Osteocyte (in vitro differentiated cells): ENCODE data around the gene PCDH7. TPM values are rescaled to one million over a fixed set of nuclear protein-coding genes. Genes with fewer than 3 reads are reported as not detected.

Experiments used
- DNase-seq: peaks from one replicate; pipeline ENCODE4 v3.0.0; 2021; ENCODE audit warnings: mixed read lengths; ENCODE audit not compliant: unreplicated experiment; ENCODE audit errors: extremely low spot score
- H3K27ac Mint-ChIP-seq: one replicate; pipeline ENCODE4 v1.8.0; 2021; ENCODE audit warnings: mild to moderate bottlenecking, mixed read lengths; ENCODE audit not compliant: unreplicated experiment
- H3K27me3 Mint-ChIP-seq: one replicate; pipeline ENCODE4 v1.8.0; 2021; ENCODE audit warnings: mixed read lengths; ENCODE audit not compliant: unreplicated experiment
- H3K36me3 Mint-ChIP-seq: one replicate; pipeline ENCODE4 v1.8.0; 2021; ENCODE audit warnings: mixed read lengths; ENCODE audit not compliant: unreplicated experiment
- H3K4me1 Mint-ChIP-seq: one replicate; pipeline ENCODE4 v1.8.0; 2021; ENCODE audit warnings: mixed read lengths; ENCODE audit not compliant: unreplicated experiment
- H3K4me3 Mint-ChIP-seq: one replicate; pipeline ENCODE4 v1.8.0; 2021; ENCODE audit warnings: mild to moderate bottlenecking, moderate library complexity, mixed read lengths; ENCODE audit not compliant: unreplicated experiment
- H3K9me3 Mint-ChIP-seq: one replicate; pipeline ENCODE4 v1.8.0; 2021; ENCODE audit warnings: mixed read lengths; ENCODE audit not compliant: unreplicated experiment
- CTCF ChIP-seq: fragments of 200-600 bp; sonication (generic); IDR thresholded peaks from 2 replicates; pipeline ENCODE4 v1.5.0; 2021; ENCODE audit warnings: antibody characterized with exemption, mild to moderate bottlenecking, moderate library complexity
- total RNA-seq: library from RNA; stranded (reverse); gene quantifications from 2 replicates; pipeline ENCODE4 v1.2.1, GENCODE V29; 2021

The PCDH7 gene
- total RNA-seq, 1 donor from 2014 or later, result 147 TPM

- no peak for TF ChIP-seq CTCF
- Mint-ChIP-seq H3K9me3 (no peaks in the 10 kb centered on the region), H3K4me3 (peak overlapping the region; percentile 89), H3K36me3 (peaks cover 29% of the 10 kb centered on the region), H3K27ac (peak overlapping the region; percentile 74), H3K27me3 (no peaks in the 10 kb centered on the region), H3K4me1 (peaks cover 52% of the 10 kb centered on the region)
- DNase-seq, result no peak
Observed at GRCh38 chr4:30726090-30726675, 6.0 kb downstream of the PCDH7 start.

GRCh38 chr4:30727409-30727808 lies 7.2 kb downstream of the PCDH7 start:
- no peak for TF ChIP-seq CTCF
- no peaks in the 10 kb centered on the region for H3K27me3 Mint-ChIP-seq
- H3K36me3 Mint-ChIP-seq, result peaks cover 33% of the 10 kb centered on the region
- no peak for DNase-seq
- H3K27ac Mint-ChIP-seq, result peak overlapping the region; percentile 74
- peak overlapping the region; percentile 89 for H3K4me3 Mint-ChIP-seq
- no peaks in the 10 kb centered on the region for H3K9me3 Mint-ChIP-seq
- peaks cover 52% of the 10 kb centered on the region for H3K4me1 Mint-ChIP-seq

- Mint-ChIP-seq H3K4me1 (peaks cover 50% of the 10 kb centered on the region), H3K27me3 (no peaks in the 10 kb centered on the region), H3K9me3 (no peaks in the 10 kb centered on the region), H3K27ac (no peak overlapping the region), H3K36me3 (peaks cover 26% of the 10 kb centered on the region), H3K4me3 (no peak overlapping the region)
- DNase-seq, result no peak
- no peak for TF ChIP-seq CTCF
Observed at GRCh38 chr4:30728311-30728710, 8.1 kb downstream of the PCDH7 start.

DNA sequence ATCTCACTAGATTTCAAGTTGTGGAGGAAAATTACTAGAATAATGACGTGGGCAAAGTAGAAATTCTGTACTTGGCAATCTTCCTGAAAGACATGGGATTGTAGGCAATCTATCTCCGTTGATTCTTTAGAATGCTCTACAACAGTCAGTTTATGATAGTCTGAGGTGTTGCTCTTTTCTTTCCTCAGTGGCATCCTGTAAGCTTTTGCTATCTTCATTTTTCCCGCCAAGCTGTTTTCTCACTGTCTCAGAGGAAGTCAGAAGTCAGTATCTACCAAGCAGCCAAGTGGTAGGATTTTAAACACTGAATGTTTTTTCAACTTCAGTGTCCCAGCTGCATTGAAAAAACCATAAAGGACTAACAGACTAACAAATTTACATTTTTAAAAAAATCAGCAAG lies 23.7 kb downstream of the PCDH7 start:
- Mint-ChIP-seq H3K9me3 (no peaks in the 10 kb centered on the region), H3K4me3 (no peak overlapping the region), H3K27me3 (no peaks in the 10 kb centered on the region), H3K4me1 (peaks cover 48% of the 10 kb centered on the region), H3K36me3 (peaks cover 6% of the 10 kb centered on the region), H3K27ac (peak overlapping the region; percentile 92)
- no peak for DNase-seq
- no peak for TF ChIP-seq CTCF

- no peaks in the 10 kb centered on the region for H3K27me3 Mint-ChIP-seq
- H3K4me1 Mint-ChIP-seq, result peaks cover 48% of the 10 kb centered on the region
- peak overlapping the region; percentile 92 for H3K27ac Mint-ChIP-seq
- no peaks in the 10 kb centered on the region for H3K9me3 Mint-ChIP-seq
- DNase-seq, result no peak
- TF ChIP-seq CTCF, result no peak
- no peak overlapping the region for H3K4me3 Mint-ChIP-seq
- H3K36me3 Mint-ChIP-seq, result peaks cover 6% of the 10 kb centered on the region
Observed at GRCh38 chr4:30744386-30744785, 24.2 kb downstream of the PCDH7 start.
